Rectal smooth muscle tissue (tissue), 1 donor: Measurements from ENCODE around the gene UNC79.

Experiments used
- H3K27ac ChIP-seq: one replicate; pipeline ENCODE4 v1.7.0; 2013; ENCODE audit warnings: low read depth, low read length, inconsistent platforms
- H3K27me3 ChIP-seq: one replicate; pipeline ENCODE4 v1.7.0; 2013; ENCODE audit warnings: low read length; ENCODE audit not compliant: control insufficient read depth, insufficient read depth
- H3K36me3 ChIP-seq: one replicate; pipeline ENCODE4 v1.7.0; 2013; ENCODE audit warnings: low read length; ENCODE audit not compliant: control insufficient read depth, insufficient read depth
- H3K4me1 ChIP-seq: one replicate; pipeline ENCODE4 v1.7.0; 2013; ENCODE audit warnings: low read length; ENCODE audit not compliant: control insufficient read depth, insufficient read depth
- H3K4me3 ChIP-seq: one replicate; pipeline ENCODE4 v1.7.0; 2013; ENCODE audit warnings: low read length
- H3K9ac ChIP-seq: one replicate; pipeline ENCODE4 v1.7.0; 2013; ENCODE audit warnings: low read length

UNC79 gene

DNA sequence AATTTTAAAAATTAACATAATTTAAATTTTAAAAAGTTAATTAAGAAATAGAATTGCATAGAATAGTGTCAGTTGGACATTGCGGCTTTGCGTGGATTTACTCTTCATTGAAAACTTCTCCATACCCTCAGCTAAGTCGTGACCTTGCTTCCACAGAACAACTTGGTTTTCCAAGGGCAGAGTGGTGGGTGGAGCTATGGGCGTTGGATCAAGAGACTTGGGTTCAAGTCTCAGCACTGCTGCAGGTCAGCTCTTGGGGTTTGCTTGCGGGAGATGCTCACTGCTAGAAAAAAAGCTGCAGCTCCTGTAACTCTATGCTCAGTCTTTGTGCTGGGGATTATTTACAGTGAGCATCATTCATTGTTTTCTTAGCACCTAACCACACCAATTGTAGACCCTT lies 223.9 kb downstream of the UNC79 start:
- Histone ChIP-seq H3K27ac (no peak overlapping the region), H3K4me1 (no peaks in the 10 kb centered on the region), H3K27me3 (no peaks in the 10 kb centered on the region), H3K9ac (no peak overlapping the region), H3K4me3 (no peak overlapping the region), H3K36me3 (no peaks in the 10 kb centered on the region)

DNA sequence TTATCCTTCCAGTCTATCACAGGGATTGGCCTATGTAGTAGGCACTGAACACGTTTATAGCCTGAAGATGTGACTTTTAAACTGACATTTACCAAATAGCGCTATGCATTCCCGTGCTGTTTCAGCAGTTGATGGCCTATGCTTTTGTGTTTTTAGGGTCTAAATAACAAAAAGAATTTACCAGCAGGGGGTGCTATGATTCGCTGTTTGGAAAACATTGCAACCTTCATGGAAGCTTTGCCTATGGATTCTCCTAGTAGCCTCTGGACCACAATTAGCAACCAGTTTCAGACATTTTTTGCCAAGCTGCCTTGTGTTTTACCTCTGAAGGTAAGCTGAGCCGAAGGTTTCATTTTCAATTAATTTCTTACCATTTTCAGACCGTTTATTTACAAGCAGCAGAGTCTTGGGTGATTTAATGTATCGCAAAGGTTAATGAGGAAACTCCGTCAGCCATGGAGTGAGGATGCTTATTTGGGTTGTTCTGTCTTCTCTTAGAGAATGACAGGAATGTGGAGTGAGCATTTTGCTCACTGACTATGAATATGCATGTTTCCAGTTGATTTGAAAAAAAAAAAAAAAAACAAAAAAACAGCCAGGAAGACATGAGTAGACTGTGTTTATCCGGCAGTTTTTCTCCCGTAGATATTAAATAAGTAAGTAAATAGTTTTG lies 224.5 kb downstream of the UNC79 start:
- Histone ChIP-seq H3K27ac (no peak overlapping the region), H3K36me3 (no peaks in the 10 kb centered on the region), H3K9ac (no peak overlapping the region), H3K27me3 (no peaks in the 10 kb centered on the region), H3K4me1 (no peaks in the 10 kb centered on the region), H3K4me3 (no peak overlapping the region)

DNA sequence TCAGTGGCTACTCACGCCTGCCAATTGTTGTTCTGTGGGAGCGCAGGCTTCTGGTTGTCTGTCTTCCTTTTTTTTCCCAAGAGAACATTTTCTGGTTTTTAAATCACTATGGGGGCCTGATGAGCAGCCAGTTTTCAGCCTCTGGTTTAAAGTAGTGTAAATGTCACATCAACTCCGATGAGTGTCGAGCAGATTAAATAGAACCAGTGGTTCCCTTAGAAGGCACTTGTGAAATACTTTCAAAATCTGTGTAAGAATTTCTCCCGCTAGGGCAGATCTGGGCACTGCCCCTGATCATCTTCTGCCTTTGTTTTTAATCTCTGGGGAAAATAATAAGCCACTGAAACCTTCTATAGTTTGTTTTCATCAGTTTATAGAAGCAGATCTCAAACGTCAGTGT lies 227.1 kb downstream of the UNC79 start:
- H3K27me3 ChIP-seq: no peaks in the 10 kb centered on the region
- no peak overlapping the region for H3K4me3 ChIP-seq
- H3K27ac ChIP-seq: no peak overlapping the region
- H3K4me1 ChIP-seq: no peaks in the 10 kb centered on the region
- H3K9ac ChIP-seq: no peak overlapping the region
- no peaks in the 10 kb centered on the region for H3K36me3 ChIP-seq

GRCh38 chr14:93663317-93663716 lies 232.6 kb downstream of the UNC79 start:
- no peaks in the 10 kb centered on the region for H3K36me3 ChIP-seq
- H3K4me3 ChIP-seq: no peak overlapping the region
- H3K27ac ChIP-seq: no peak overlapping the region
- H3K27me3 ChIP-seq: no peaks in the 10 kb centered on the region
- no peaks in the 10 kb centered on the region for H3K4me1 ChIP-seq
- no peak overlapping the region for H3K9ac ChIP-seq

GRCh38 chr14:93665169-93665568 lies 234.4 kb downstream of the UNC79 start:
- Histone ChIP-seq H3K4me3 (no peak overlapping the region), H3K9ac (no peak overlapping the region), H3K27ac (no peak overlapping the region), H3K36me3 (no peaks in the 10 kb centered on the region), H3K27me3 (no peaks in the 10 kb centered on the region), H3K4me1 (no peaks in the 10 kb centered on the region)

DNA sequence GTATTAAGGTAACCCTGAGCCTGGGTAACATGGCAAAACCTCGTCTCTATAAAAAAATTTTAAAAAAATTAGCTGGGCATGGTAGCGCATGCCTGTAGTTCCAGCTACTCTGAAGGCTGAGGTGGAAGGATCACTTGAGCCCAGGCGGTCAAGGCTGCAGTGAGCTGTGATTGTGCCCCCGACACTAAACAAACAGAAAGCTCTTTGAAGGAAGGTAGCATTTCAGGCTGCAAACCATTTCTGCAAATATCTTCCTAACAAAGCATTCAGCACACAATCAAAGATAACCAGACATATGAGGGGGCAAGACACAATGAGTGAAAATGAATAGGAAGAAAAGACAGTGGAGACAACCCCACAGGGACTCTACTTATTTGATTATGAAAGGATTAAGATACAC lies 238.9 kb downstream of the UNC79 start:
- Histone ChIP-seq H3K27ac (no peak overlapping the region), H3K9ac (no peak overlapping the region), H3K27me3 (no peaks in the 10 kb centered on the region), H3K4me1 (no peaks in the 10 kb centered on the region), H3K4me3 (no peak overlapping the region), H3K36me3 (no peaks in the 10 kb centered on the region)

DNA sequence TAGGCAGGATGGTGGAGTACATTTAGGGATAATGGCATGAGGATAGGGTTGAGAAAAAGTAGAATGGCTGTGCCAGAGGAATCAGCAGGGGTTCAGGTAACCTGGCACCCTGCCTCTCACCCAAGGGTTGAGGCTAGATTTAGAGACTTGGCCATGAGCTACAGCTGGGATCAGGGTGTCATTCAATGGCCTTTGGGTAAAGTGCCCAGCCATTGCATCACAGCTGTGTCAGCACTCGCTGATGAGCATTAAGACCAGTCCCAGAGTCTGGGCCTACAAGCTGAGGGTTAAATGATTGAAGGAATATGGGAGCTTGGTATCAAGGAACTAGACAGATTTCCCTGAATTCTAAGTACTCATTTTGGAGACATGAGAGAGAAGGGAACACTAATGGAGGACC lies 243.6 kb downstream of the UNC79 start:
- Histone ChIP-seq H3K4me3 (no peak overlapping the region), H3K9ac (no peak overlapping the region), H3K4me1 (no peaks in the 10 kb centered on the region), H3K27me3 (no peaks in the 10 kb centered on the region), H3K36me3 (no peaks in the 10 kb centered on the region), H3K27ac (no peak overlapping the region)

- Histone ChIP-seq H3K36me3 (no peaks in the 10 kb centered on the region), H3K4me1 (no peaks in the 10 kb centered on the region), H3K27me3 (no peaks in the 10 kb centered on the region), H3K9ac (no peak overlapping the region), H3K27ac (no peak overlapping the region), H3K4me3 (no peak overlapping the region)
Measured at GRCh38 chr14:93675651-93676050, 244.9 kb downstream of the UNC79 start.

- no peaks in the 10 kb centered on the region for H3K36me3 ChIP-seq
- no peak overlapping the region for H3K9ac ChIP-seq
- H3K4me1 ChIP-seq: no peaks in the 10 kb centered on the region
- no peaks in the 10 kb centered on the region for H3K27me3 ChIP-seq
- H3K27ac ChIP-seq: no peak overlapping the region
- no peak overlapping the region for H3K4me3 ChIP-seq
Measured at GRCh38 chr14:93676416-93676958, 245.7 kb downstream of the UNC79 start.

DNA sequence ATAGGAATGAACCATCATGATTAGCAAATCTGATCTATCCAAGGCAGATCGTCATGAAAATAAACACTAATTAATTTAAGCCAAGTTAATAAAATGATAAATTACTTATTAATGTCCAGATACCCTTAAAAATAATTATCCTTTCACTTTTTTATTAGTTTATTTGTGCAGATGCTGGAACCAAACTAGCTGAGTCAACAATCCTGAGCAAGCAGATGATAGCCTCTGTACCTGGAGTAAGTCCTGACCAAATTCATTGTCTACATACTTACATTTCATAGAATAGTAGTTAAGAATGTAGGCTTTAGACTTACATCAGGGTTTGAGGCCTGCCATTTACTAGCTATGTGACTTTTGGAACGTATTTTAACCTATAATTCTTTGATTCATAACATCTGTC lies 251.7 kb downstream of the UNC79 start:
- no peaks in the 10 kb centered on the region for H3K36me3 ChIP-seq

GRCh38 chr14:93683226-93683625 lies 252.5 kb downstream of the UNC79 start:
- no peaks in the 10 kb centered on the region for H3K27me3 ChIP-seq
- no peaks in the 10 kb centered on the region for H3K36me3 ChIP-seq
- no peaks in the 10 kb centered on the region for H3K4me1 ChIP-seq
- no peak overlapping the region for H3K4me3 ChIP-seq
- no peak overlapping the region for H3K27ac ChIP-seq
- H3K9ac ChIP-seq: no peak overlapping the region

More for the DNA sequence above, 251.7 kb downstream of the UNC79 start:
- Histone ChIP-seq H3K4me1 (no peaks in the 10 kb centered on the region), H3K9ac (no peak overlapping the region), H3K27ac (no peak overlapping the region), H3K27me3 (no peaks in the 10 kb centered on the region), H3K4me3 (no peak overlapping the region)

GRCh38 chr14:93685121-93685895 lies 254.6 kb downstream of the UNC79 start:
- no peak overlapping the region for H3K27ac ChIP-seq
- no peak overlapping the region for H3K4me3 ChIP-seq
- H3K9ac ChIP-seq: no peak overlapping the region
- H3K36me3 ChIP-seq: no peaks in the 10 kb centered on the region
- no peaks in the 10 kb centered on the region for H3K4me1 ChIP-seq
- H3K27me3 ChIP-seq: no peaks in the 10 kb centered on the region

GRCh38 chr14:93686268-93686667 lies 255.5 kb downstream of the UNC79 start:
- Histone ChIP-seq H3K4me1 (no peaks in the 10 kb centered on the region), H3K4me3 (no peak overlapping the region), H3K27me3 (no peaks in the 10 kb centered on the region)

More at GRCh38 chr14:93686268-93686667, 255.5 kb downstream of the UNC79 start:
- H3K9ac ChIP-seq: no peak overlapping the region
- H3K27ac ChIP-seq: no peak overlapping the region
- no peaks in the 10 kb centered on the region for H3K36me3 ChIP-seq
